Measurements from ENCODE around the gene SPIRE1.
"Not testable (repeated sequence)": the region's sequence is repeated elsewhere in the genome, so short reads cannot be mapped to it uniquely, and the experiment has no call there.

SPIRE1 gene

DNA sequence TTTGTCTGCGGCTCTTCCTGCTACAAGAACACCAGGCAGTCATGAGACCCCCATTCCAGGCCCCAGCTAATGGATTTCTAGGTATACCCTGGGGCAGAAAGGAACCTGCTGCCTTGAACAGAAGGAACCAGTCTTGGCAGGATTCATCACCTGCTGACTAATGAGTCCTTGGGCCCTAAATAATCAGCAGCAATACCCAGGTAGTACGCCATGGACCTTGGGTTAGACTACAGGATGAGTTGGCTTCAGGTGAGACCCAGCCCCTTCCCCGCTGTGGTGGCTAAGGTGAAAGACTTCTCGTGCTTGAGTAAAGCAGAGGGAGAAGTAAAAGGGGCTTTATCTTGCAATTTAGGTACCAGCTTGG lies 105.0 kb downstream of the SPIRE1 start:
- no peak for DNase-seq (ENCODE audit: low read depth)

DNA sequence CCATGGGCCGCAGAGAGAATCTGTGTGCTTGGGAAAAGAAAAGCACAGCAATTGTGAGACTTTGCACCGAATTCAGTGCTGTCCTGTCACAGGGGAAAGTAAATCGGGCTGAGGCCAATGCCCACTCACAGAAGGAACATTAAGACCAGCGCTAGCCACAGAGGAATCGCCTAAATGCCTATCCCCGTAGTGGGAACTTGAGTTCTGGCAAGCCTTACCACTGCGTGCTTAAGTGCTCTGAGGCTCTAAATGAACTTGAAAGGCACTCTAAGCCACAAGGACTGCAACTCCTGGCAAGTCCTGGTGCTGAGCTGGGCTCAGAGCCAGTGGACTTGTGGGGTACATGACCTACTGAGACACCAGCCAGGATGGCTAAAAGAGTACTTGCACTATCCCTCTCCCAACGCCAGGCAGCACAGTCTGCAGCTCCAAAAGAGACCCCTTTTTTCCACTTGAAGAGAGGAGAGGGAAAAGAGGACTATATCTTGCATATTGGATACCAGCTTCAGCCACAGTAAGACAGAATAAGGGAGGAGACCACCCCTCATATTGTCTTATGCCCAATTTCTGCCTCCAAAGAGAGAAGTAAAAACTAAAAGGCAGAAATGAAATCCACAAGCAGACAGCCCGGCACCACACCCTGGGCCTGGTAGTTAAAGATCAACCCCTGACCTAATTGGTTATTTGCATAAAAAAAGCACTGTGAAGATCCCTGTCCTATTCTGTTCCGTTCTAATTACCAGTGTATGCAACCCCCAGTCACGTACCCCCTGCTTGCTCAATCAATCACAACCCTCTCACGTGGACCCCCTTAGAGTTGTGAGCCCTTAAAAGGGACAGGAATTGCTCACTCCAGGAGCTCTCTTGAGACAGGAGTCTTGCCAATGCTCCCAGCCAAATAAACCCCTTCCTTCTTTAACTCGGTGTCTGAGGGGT lies 105.7 kb downstream of the SPIRE1 start:
- DNase-seq (ENCODE audit: low read depth): not testable (repeated sequence)

DNA sequence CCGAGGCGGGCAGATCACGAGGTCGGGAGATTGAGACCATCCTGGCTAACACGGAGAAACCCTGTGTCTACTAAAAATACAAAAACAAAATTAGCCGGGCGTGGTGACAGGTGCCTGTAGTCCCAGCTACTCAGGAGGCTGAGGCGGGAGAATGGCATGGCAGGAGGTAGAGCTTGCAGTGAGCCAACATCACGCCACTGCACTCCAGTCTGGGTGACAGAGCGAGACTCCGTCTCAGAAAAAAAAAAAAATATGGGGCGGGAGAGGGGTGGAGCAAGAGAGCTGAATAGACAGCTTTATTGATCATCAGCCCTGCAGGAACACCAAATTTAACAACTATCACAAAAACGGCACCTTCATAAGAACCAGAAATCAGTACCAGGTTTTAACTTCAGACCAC lies 106.4 kb downstream of the SPIRE1 start:
- DNase-seq (ENCODE audit: low read depth): not testable (repeated sequence)

DNA sequence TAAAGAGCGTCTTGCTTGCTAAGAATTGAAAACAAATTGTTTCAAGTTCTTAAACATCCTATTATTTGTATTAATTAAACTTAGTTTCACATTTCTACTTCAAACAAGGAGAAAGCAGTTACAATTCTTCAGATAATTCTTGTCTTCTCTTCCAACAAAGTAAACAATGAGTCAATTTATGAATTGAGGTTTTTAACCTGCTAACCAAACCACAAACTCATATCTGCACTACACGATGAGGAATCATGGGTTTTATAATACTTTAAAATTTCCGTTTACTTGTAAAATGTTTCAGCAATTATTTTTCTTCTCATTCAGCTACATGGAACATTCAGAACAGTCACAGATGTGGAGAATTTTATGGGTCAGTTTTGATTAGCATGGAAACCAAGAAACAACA lies 114.2 kb downstream of the SPIRE1 start:
- no peak for DNase-seq (ENCODE audit: low read depth)

DNA sequence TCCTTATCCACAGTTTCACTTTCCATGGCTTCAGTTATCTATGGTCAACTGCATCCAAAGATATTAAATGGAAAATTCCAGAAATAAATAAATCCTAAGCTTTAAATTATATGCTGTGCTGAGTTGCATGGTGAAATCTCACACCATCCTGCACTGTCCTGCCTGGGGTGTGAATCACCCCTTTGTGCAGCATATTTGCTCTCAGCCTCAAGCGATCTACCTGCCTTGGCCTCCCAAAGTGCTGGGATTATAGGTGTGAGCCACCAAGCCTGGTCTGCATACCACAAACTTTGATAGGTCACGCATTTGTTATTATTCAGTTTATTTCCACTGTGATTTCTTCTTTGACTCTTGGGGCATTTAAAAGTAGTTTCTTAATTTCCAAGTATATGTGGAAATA lies 117.2 kb downstream of the SPIRE1 start:
- DNase-seq (ENCODE audit: low read depth): no peak

DNA sequence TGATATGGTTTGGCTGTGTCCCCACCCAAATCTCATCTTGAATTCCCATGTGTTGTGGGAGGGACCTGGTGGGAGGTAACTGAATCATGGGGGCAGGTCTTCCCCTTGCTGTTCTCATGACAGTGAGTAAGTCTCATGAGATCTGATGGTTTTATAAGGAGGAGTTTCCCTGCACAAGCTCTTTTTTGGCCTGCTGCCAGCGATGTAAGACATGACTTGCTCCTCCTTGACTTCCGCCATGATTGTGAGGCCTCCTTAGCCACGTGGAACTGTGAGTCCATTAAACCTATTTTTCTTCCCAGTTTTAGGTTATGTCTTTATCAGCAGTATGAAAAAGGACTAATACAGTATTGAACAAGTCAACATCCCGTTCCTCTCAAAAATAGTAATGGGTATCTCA lies 118.7 kb downstream of the SPIRE1 start:
- not testable (repeated sequence) for DNase-seq (ENCODE audit: low read depth)

DNA sequence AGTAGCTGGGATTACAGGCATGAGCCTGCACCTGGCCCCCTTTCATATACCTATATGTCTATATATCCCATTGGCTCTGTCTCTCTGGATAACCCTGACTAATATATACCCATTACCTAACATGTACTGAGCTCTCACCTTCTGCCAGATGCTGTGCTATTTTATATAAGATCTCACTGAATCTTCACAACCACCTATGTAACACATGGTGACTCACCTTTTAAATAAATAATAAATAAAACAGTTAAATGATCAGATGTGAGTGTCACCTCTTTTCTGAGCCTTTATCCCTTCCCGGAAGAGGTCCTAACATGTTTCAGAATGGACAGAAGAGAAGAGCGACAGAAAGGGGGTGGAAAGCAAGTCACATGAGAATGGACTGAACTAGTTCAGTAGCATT lies 123.1 kb downstream of the SPIRE1 start:
- no peak for DNase-seq (ENCODE audit: low read depth)

DNA sequence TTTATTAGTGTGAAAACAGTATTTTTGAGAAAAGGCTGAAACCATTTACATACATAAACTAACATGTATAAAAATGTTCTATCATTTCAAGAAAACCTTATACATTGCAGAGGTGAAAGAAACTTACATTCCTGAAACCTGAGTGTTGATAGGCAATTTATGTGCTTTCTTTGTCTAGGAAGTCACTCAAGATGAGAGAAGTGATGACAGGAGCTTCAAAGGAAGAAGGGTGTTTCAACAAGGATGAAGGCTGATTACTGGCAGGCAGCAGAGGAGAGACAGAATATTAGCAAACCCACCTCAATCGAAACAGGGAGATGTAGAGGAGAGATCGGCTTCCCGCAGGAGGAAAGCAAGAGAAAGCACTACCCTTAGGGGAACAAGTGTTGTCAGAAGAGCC lies 125.2 kb downstream of the SPIRE1 start:
- no peak for DNase-seq (ENCODE audit: low read depth)

DNA sequence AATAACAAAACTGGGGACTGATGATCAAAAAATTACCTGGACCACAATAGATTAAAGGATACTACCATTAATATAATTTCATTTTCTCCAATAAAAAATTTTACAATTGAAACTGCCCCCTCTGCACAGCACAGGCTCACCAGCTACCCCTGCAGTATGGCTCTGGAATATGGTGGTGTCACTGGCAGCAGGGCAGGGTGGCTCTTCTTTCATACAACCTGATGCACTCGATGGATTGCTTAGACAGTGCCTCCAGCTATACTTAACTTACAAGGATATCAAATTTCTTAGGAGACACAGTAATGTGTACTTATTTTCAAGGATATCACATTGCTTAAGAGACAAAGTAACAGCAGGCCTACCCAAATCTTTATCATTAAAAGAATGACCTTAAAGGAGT lies 126.2 kb downstream of the SPIRE1 start:
- DNase-seq (ENCODE audit: low read depth): no peak

DNA sequence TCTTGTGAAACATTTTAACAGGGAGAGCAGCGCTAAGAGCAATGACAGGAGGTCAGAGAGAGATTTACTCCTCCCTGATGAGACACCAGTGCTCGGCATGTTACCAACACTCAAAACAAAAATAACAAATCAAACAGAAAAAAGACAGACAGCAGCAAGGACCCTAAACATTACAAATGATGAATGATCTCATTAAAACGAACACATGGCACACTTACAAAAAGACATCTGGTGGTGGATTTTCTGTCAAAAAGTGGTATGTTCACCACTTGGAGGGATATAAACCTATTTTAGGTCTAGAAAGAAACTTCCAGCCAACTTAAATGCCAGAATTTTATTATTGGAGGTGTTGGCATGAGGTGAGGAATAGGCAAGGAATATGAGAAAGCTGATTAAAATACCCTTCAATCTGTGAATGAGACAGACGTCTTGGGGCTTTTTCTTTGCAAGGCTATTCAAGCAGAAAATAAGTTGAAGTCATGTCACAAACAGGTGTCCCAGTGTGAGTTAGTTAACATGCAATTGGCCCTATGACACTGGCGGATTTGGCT lies 137.4 kb downstream of the SPIRE1 start:
- no peak for DNase-seq (ENCODE audit: low read depth)

DNA sequence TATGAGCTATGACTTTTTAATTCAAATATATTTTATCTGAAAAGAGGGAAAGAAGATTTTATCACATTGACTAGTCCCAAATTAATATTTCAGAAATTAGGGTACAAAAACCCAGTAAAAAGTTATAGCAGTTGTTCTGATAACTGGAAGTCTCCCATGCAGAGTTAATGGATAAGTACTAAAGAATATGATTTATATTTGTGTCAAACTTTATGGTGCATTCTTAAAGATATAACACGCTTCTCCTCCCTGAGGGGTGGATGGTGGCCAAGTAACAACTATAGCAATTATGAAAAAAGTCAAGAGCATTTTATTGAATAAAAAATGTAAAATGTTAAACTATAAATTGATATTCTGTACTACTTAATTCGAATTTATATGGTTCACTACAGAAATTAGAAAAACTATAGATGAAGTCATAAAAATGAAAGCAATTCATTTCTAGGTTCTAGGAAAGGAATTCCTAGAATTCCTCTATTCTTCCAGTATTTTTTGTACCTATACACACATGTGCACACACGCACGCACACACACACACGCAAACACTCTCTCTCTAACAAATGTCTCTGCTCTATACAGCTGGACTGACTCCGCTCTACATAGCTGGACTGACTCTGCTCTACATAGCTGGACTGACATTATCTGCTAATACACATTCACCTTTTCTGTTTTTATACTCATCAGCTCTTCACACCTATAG lies 138.9 kb downstream of the SPIRE1 start:
- no peak for DNase-seq (ENCODE audit: low read depth)

DNA sequence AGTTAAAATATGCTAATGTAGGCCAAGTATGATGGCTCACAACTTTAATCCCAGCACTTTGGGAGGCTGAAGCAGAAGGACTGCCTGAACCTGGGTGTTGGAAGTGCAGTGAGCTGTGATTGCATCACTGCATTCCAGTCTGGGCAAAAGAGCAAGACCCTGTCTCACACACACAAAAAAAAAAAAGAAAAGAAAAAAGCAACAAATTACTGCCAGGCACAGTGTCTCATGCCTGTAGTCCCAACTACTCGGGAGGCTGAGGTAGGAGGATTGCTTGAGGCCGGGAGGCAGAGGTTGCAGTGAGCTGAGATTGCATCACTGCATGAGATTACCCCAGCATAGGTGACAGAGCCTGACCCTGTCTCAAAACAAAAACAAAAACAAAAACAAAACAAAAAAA lies 139.6 kb downstream of the SPIRE1 start:
- DNase-seq (ENCODE audit: low read depth): no peak

DNA sequence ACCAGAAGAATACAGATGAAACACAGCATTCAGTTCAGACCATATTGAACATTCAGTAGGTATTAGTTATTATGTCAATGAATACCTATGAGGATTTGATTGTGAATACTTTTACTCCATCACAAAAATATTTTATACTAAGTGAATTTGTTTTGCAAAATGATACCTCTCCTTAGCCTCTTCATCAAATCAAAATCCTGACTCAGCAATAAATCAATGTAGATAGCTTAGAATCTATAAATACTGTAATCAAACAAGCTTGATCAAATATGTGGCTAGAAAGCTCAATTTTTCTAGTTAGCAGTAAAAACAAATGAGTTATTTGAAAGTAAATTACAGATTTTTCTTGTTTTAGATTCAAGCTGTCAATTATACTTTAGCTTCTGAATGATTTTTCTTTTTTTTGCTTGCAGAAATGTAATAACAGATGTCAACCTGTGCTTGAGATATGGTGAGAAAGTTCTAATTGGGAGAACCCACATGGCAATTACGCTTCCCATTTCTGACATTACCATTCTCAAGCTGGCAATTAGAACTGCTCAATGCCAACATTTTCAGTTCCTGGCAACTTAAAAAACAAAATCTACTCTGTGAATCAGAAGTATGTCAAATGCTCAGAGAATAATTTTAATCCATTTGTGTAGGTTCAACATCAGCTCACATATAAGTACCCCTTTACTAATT lies 140.6 kb downstream of the SPIRE1 start:
- no peak for DNase-seq (ENCODE audit: low read depth)

DNA sequence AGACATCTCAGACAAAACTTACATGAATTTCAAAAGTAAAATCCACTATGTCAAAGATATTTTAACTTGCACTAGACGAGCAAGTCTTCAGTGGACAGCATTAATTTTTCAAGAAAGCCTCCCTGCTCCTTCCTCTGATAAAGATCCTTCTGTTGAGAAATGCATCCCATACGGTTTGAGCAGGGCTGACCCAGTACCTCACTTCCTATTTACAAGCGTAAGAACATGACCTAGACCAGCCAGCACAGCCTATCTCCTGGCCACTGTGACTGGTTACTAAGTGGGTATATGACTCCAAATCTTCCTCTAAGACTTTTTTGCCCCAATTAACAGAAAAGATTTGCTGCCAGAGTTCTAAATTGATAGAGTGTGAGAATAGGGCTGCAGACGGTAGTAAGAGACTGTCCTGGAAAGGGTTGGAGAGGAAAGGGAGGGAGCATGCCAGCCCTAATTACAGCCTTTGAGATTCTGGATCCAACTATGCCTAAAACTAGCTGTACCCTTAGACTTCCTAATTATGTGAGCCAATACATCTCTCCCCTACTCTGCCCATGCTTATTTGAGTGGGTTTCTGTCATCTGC lies 141.8 kb downstream of the SPIRE1 start:
- no peak for DNase-seq (ENCODE audit: low read depth)

DNA sequence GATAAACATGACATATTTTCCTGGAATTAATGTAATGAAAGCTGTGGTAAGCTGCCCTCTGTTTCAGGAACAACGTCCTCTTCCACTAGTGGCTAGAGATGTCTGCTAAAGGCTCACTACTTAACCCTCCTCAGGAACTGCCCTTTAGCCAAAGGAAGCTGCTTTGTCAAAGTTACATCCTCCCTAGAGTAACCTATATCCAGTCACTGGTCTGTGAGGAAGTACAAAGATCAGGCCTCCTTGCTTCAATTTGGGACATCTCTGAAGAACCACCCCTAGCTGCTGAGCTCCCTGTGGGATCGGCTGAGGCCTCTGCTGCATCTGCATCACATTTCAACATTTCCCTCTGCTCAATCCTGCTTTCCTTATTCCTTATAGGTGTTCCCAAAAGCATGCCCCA lies 142.4 kb downstream of the SPIRE1 start:
- DNase-seq (ENCODE audit: low read depth): no peak

DNA sequence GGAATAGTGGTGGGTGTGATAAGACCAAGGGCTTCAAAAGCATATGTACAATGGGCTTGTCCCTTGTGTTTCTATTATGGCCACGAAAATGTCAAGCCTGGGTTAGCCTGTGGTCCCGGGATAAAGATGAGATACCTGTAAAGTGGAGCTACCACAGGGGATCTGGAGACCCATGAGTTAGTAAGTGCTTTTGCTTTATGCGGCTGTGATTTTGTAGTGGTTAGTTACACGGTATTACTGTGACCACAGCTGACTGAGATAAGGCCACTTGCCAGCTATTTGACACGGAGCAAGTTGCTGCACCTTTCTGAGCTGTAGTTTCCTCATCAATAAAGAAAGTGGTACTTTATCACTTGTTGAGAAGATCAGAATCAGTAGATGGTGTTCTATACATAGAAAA lies 150.9 kb downstream of the SPIRE1 start:
- DNase-seq (ENCODE audit: low read depth): no peak

DNA sequence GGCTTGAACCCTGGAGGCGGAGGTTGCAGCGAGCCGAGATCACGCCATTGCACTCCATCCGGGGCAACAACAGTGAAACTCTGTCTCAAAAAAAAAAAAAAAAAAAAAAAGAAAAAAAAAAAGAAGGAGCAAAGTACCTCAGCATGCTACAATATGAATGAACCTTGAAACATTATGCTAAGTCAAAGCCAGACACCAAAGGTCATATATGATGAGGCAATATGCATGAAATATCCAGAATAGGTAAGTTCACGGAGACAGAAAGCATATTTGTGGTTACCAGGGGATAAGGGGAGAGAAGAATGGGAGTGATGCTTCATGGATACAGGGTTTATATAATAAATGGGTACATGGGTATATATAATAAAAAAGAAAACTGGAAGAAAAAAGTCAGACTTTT lies 156.9 kb downstream of the SPIRE1 start:
- no peak for DNase-seq (ENCODE audit: low read depth)

DNA sequence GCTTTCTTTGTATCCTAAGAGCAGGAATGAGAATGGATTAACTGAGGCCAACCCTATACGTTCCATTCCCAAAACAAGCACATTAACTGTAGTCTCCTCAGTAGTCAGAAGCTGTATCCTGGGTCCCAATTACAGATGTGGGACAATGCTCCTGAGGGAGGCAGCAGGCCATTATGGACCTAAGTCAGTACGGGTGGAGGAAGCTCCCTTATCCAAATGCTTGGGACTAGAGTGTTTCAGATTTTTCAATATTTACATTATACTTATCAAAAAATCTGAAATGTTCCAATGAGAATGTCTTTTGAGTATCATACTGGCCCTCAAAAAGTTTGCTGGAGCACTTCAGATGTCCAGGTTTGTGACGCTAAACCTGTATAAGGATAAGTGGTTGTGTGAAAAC lies 160.1 kb downstream of the SPIRE1 start:
- no peak for DNase-seq (ENCODE audit: low read depth)

DNA sequence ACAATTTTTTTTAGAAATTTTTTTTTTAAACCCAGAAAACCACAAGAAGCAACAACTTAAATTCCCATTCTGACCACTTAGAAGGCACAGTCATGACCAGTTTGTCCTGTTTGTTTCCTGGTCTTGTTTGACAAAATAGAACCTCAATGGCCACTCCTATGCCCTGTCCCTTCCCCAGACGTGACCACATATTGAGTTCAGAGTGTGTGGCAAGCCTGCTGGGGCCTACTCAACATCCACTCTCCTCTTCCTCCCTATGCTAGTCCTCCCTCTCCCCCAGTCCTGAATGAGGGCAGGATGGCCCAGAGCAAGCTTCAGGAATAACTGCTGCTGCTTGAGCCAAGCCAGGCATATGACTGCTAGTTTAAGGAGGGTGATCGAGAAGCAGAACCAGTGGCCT lies 160.6 kb downstream of the SPIRE1 start:
- DNase-seq (ENCODE audit: low read depth): no peak

DNA sequence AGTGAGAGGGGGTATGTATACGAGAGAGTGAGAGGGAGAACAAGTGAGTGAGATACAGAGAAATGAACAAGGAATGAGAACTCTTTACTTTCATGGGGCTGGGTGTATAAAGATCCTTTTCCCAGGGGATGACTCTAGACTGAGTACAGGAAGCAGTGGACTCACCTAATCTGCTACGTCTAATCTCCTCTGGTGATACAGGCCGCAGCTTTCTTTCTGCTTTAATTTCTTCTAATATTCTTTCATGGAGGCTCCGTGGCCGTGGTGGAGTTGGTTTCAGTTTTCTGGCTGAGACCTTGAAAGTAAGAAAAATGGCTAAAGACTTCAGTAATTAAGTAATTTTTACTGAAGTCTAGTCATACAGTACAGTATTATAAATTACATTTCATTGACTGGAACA lies 165.0 kb downstream of the SPIRE1 start:
- DNase-seq (ENCODE audit: low read depth): no peak

DNA sequence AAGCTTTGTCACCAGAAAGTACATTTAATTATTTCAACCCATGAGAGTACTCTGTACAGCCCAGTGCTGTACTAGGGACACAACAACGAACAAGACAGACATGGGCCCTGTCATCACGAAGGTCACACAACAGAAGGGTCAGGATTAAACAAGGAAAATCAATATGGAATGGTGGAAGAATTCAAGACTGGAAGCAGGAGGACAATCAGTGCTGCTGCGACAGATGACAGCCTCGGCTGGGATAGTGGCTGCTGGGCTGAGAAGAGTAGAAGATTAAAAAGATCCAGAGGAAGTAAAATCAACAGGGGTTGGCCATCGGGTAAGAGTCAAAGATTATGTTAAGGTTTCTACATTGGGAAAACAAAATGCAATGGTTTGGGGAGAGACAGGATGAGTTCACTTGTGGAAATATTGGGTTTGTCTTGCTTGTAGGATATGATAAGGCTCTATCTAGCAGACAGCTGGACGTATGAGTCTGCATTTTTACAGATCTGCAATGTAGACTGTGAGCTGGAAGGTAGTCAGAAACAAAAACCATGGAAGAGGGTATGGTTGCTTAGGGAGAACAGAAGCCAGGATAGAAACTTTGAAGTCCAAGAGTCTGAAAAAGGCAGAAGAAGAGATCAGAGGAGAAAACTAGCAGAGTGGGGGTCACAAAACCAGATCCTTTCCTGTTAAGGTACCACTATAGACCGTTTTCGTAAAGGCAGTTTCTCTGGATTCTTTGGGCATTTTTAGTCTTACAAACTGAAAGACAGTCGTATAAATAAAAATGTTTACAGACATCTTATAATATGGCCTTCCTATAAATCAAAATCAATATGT lies 166.1 kb downstream of the SPIRE1 start:
- no peak for DNase-seq (ENCODE audit: low read depth)
